IMR-90 (cell line): ENCODE data around the gene FOXL3. TPM values are rescaled to one million over a fixed set of nuclear protein-coding genes. Genes with fewer than 3 reads are reported as not detected.

Experiments
- ATAC-seq: fragments of 200-7000 bp; cut with Tn5 transposase; 2 replicates; pipeline ENCODE4 v1.9.1; 2020; ENCODE audit warnings: low read depth, mild to moderate bottlenecking, moderate library complexity
- BruUV-seq: library from RNA; stranded (reverse); fragments of 400-500 nt; replicated peaks from 2 replicates; lab custom pipeline; 2021; lab: Mats Ljungman, UMichigan
- CTCF ChIA-PET: fragments of 300-600 bp; formaldehyde crosslinking; extraction: SDS; loops from one replicate; lab custom pipeline; 2021; ENCODE audit warnings: antibody characterized with exemption; lab: Yijun Ruan, JAX
- POLR2A ChIA-PET: fragments of 300-600 bp; sonication (Branson Sonifier 250); formaldehyde crosslinking; loops from one replicate; lab custom pipeline; 2022; ENCODE audit warnings: antibody characterized with exemption; ENCODE audit not compliant: unreplicated experiment; lab: Charles Lee
- DNase-seq: peaks from one replicate; pipeline ENCODE4 v3.0.0; 2013
- H2AFZ ChIP-seq: replicated peaks from 2 replicates; pipeline ENCODE3; 2013; ENCODE audit warnings: low read length, mild to moderate bottlenecking; ENCODE audit not compliant: poor library complexity
- H2AK5ac ChIP-seq: 2 replicates; pipeline ENCODE4 v1.6.1; 2013; ENCODE audit warnings: low read depth, low read length, inconsistent platforms
- H2AK9ac ChIP-seq: replicated peaks from 2 replicates; pipeline ENCODE3; 2013; ENCODE audit warnings: mild to moderate bottlenecking, low read depth, low read length, moderate library complexity; ENCODE audit not compliant: poor library complexity
- H2BK120ac ChIP-seq: 2 replicates; pipeline ENCODE4 v1.6.1; 2013; ENCODE audit warnings: low read depth, low read length, inconsistent platforms
- H2BK15ac ChIP-seq: 3 replicates; pipeline ENCODE4 v1.6.1; 2013; ENCODE audit warnings: low read depth, low read length, inconsistent platforms
- H2BK20ac ChIP-seq: 2 replicates; pipeline ENCODE4 v1.6.1; 2013; ENCODE audit warnings: low read depth, mild to moderate bottlenecking, inconsistent platforms, low read length, moderate library complexity
- H2BK5ac ChIP-seq: 2 replicates; pipeline ENCODE4 v1.6.1; 2013; ENCODE audit warnings: mild to moderate bottlenecking, low read depth, low read length, inconsistent platforms; ENCODE audit not compliant: poor library complexity, severe bottlenecking
- H3K14ac ChIP-seq: replicated peaks from 2 replicates; pipeline ENCODE4 v1.6.1; 2013; ENCODE audit warnings: low read depth, low read length, inconsistent platforms
- H3K18ac ChIP-seq: 2 replicates; pipeline ENCODE4 v1.6.1; 2013; ENCODE audit warnings: low read depth, low read length, control low read depth
- H3K23ac ChIP-seq: 2 replicates; pipeline ENCODE4 v1.6.1; 2013; ENCODE audit warnings: low read depth, low read length, inconsistent platforms
- H3K27ac ChIP-seq: 2 replicates; pipeline ENCODE4 v1.5.1; 2013; ENCODE audit warnings: mild to moderate bottlenecking, control low read depth, low read length; ENCODE audit not compliant: insufficient read depth
- H3K27me3 ChIP-seq: 2 replicates; pipeline ENCODE4 v1.6.1; 2013; ENCODE audit warnings: low read length; ENCODE audit not compliant: control insufficient read depth, insufficient read depth
- H3K36me3 ChIP-seq: 2 replicates; pipeline ENCODE4 v1.6.1; 2013; ENCODE audit warnings: low read length, mixed read lengths; ENCODE audit not compliant: control insufficient read depth, insufficient read depth
- H3K4ac ChIP-seq: 2 replicates; pipeline ENCODE4 v1.6.1; 2013; ENCODE audit warnings: low read depth, low read length, inconsistent platforms
- H3K4me1 ChIP-seq: 2 replicates; pipeline ENCODE4 v1.6.1; 2013; ENCODE audit warnings: low read length, mixed read lengths; ENCODE audit not compliant: control insufficient read depth, insufficient read depth
- H3K4me2 ChIP-seq: 2 replicates; pipeline ENCODE4 v1.6.1; 2013; ENCODE audit warnings: low read depth, mild to moderate bottlenecking, control low read depth, low read length, moderate library complexity
- H3K4me3 ChIP-seq: 2 replicates; pipeline ENCODE4 v1.5.1; 2013; ENCODE audit warnings: low read depth, mild to moderate bottlenecking, control low read depth, low read length, moderate library complexity; ENCODE audit not compliant: insufficient read depth
- H3K56ac ChIP-seq: 2 replicates; pipeline ENCODE4 v1.6.1; 2013; ENCODE audit warnings: low read length, inconsistent platforms; ENCODE audit not compliant: insufficient read depth; ENCODE audit errors: extremely low read depth
- H3K79me1 ChIP-seq, 2 experiments: 2 replicates each; pipeline ENCODE4 v1.6.1; 2013; ENCODE audit warnings: low read length in 2 of 2, inconsistent platforms in 1 of 2, low read depth in 1 of 2
- H3K9ac ChIP-seq: 2 replicates; pipeline ENCODE4 v1.6.1; 2013; ENCODE audit warnings: low read depth, low read length, control low read depth
- H3K9me1 ChIP-seq: 2 replicates; pipeline ENCODE4 v1.6.1; 2013; ENCODE audit warnings: low read length, inconsistent platforms; ENCODE audit not compliant: insufficient read depth
- H3K9me3 ChIP-seq: 2 replicates; pipeline ENCODE4 v1.6.1; 2013; ENCODE audit warnings: low read length; ENCODE audit not compliant: control insufficient read depth, insufficient read depth
- H4K20me1 ChIP-seq: 2 replicates; pipeline ENCODE4 v1.6.1; 2013; ENCODE audit warnings: low read length, inconsistent platforms; ENCODE audit not compliant: insufficient read depth
- H4K5ac ChIP-seq: 2 replicates; pipeline ENCODE4 v1.6.1; 2013; ENCODE audit warnings: mild to moderate bottlenecking, low read depth, low read length, control low read depth
- H4K8ac ChIP-seq, 2 experiments: 2 replicates each; pipeline ENCODE4 v1.6.1; 2013; ENCODE audit warnings: low read depth in 2 of 2, low read length in 2 of 2, control low read depth in 1 of 2, inconsistent platforms in 1 of 2
- H4K91ac ChIP-seq: 2 replicates; pipeline ENCODE4 v1.6.1; 2013; ENCODE audit warnings: low read depth, low read length, inconsistent platforms; ENCODE audit not compliant: insufficient read depth
- BHLHE40 ChIP-seq: fragments of 150-350 bp; IDR thresholded peaks from 2 replicates; pipeline ENCODE4 v1.6.1; 2016; ENCODE audit warnings: mild to moderate bottlenecking, low read depth, low read length
- CEBPB ChIP-seq: IDR thresholded peaks from 2 replicates; pipeline ENCODE4 v1.6.1; 2012; ENCODE audit warnings: low read depth, low read length, improper control_type of control experiment
- CHD1 ChIP-seq: IDR thresholded peaks from 2 replicates; pipeline ENCODE4 v1.6.1; 2012; ENCODE audit warnings: low read depth, low read length, improper control_type of control experiment
- FOS ChIP-seq: fragments of 150-350 bp; IDR thresholded peaks from 2 replicates; pipeline ENCODE4 v1.6.1; 2016; ENCODE audit warnings: low read depth, low read length
- MAZ ChIP-seq: IDR thresholded peaks from 2 replicates; pipeline ENCODE4 v1.6.1; 2012; ENCODE audit warnings: low read depth, mild to moderate bottlenecking, low read length, improper control_type of control experiment, moderate library complexity, borderline replicate concordance
- MXI1 ChIP-seq: IDR thresholded peaks from 2 replicates; pipeline ENCODE4 v1.6.1; 2012; ENCODE audit warnings: low read depth, mild to moderate bottlenecking, low read length, moderate library complexity, borderline replicate concordance
- NFE2L2 ChIP-seq: fragments of 150-350 bp; IDR thresholded peaks from 2 replicates; pipeline ENCODE4 v1.6.1; 2016; ENCODE audit warnings: low read depth, mild to moderate bottlenecking, low read length
- RAD21 ChIP-seq: IDR thresholded peaks from 2 replicates; pipeline ENCODE4 v1.6.1; 2012; ENCODE audit warnings: low read length, improper control_type of control experiment
- RCOR1 ChIP-seq: IDR thresholded peaks from 2 replicates; pipeline ENCODE4 v1.6.1; 2012; ENCODE audit warnings: mild to moderate bottlenecking, low read length, improper control_type of control experiment; ENCODE audit not compliant: insufficient replicate concordance
- RFX5 ChIP-seq: IDR thresholded peaks from 2 replicates; pipeline ENCODE4 v1.8.0; 2012; ENCODE audit warnings: low read depth, mild to moderate bottlenecking, low read length, moderate library complexity
- SMC3 ChIP-seq: fragments of 150-350 bp; IDR thresholded peaks from 2 replicates; pipeline ENCODE4 v1.6.1; 2016; ENCODE audit warnings: low read depth, mild to moderate bottlenecking, antibody characterized with exemption, low read length, moderate library complexity
- WGBS, 2 experiments: methylation state at CpG; one replicate each; pipeline versions ENCODE4 v1.1.5 to v1.1.7; 2013; ENCODE audit warnings: missing lambda C conversion rate in 2 of 2; ENCODE audit not compliant: insufficient read length in 1 of 2; ENCODE audit errors: extremely low coverage in 2 of 2; 5-methylcytosine and 5-hydroxymethylcytosine counted together
- dilution Hi-C: fragments of 300-500 bp; cut with HindIII; formaldehyde crosslinking; loops from one replicate; pipeline ENCODE4 v1.14.3; 2018; ENCODE audit warnings: low sequenced_read_pairs; ENCODE audit not compliant: unreplicated experiment
- in situ Hi-C: fragments of 300-500 bp; cut with MboI; formaldehyde crosslinking; loops from 3 replicates; pipeline ENCODE4 v1.14.3; 2019; ENCODE audit warnings: low sequenced_read_pairs, inconsistent platforms, mixed read lengths
- intact Hi-C: fragments of 100-400 bp; cut with micrococcal nuclease; formaldehyde crosslinking; loops from 2 replicates; pipeline ENCODE4 v1.10.0; 2022
- polyA plus RNA-seq, 3 experiments: library from polyadenylated mRNA; depleted of rRNA; stranded (reverse); fragments of >200 nt; gene quantifications; 2 replicates each; pipeline ENCODE4 v1.2.3, GENCODE V29; 2012; ENCODE audit warnings: low replicate concordance in 1 of 3
- total RNA-seq: library from RNA; depleted of rRNA; stranded (reverse); fragments of >200 nt; gene quantifications from 2 replicates; pipeline ENCODE4 v1.2.3, GENCODE V29; 2012
- TF ChIP-seq, protein P1 (sequence below): fragments of 150-350 bp; IDR thresholded peaks from 2 replicates; pipeline ENCODE4 v1.6.1; 2016; ENCODE audit warnings: low read depth, mild to moderate bottlenecking, low read length, moderate library complexity, borderline replicate concordance
- TF ChIP-seq, protein P2 (sequence below): conservative IDR thresholded peaks from 2 replicates; pipeline ENCODE4 v1.5.1; 2012; ENCODE audit warnings: mild to moderate bottlenecking, low read depth, low read length, improper control_type of control experiment
- TF ChIP-seq, protein P3 (sequence below): fragments of 150-350 bp; IDR thresholded peaks from 2 replicates; pipeline ENCODE4 v1.6.1; 2017; ENCODE audit warnings: mild to moderate bottlenecking, antibody characterized with exemption, low read length, low read depth

FOXL3 gene
- total and polyA plus RNA-seq, 2 of the 4 experiments (the other 2 are of a cell fraction): not detected

DNA sequence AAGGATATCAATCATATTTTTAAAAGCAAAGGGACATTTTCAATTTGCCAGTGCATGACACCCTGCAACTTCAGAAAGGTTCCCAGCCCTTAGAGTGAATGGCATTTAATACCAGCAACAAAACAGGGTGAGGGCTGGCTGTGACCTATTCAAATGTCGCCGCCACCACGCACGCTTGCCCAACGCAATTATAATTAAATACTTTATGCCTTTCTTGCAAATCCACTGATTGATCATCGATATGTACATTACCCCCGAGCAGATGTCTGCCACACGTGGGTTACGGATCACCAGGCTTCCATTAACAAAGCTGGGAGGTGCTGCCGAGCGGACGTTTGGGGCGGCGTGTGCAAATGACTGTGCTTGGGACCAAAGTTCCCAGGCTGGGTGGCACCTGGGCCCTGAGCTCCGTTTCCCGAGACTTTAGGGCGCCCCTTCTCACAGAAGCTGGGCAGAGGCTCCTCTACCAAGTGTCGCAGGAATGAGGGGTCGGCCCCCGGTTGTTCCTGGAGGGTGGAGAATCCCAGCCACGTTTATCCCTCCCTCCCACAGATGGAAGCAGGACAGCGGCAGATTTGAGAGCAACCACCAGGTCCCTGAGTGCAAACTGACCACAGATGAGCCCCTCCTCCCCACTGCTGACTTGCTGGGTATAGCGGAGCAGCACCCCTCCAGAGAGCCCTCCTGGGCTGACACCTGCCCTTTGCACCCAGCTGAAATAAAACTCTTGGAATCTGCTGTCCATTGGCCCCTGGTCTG is 3.9 kb downstream of the FOXL3 start:
- dilution Hi-C loops: no loop called here
- Histone ChIP-seq H3K4me3 (no peak overlapping the region), H4K5ac (no peak overlapping the region), H2AK5ac (no peak overlapping the region), H3K36me3 (no peaks in the 10 kb centered on the region), H3K14ac (no peak overlapping the region), H3K79me1 (no peaks in the 10 kb centered on the region), H3K27me3 (peaks cover 74% of the 10 kb centered on the region), H4K91ac (no peak overlapping the region), H3K4me2 (no peak overlapping the region), H4K20me1 (no peaks in the 10 kb centered on the region), H2BK20ac (no peak overlapping the region), H3K9me3 (no peaks in the 10 kb centered on the region), H3K9ac (no peak overlapping the region), H3K18ac (no peak overlapping the region), H3K23ac (no peak overlapping the region), H2AK9ac (no peak overlapping the region), H2BK120ac (no peak overlapping the region), H3K9me1 (no peaks in the 10 kb centered on the region), H3K4me1 (no peaks in the 10 kb centered on the region), H4K8ac (no peak overlapping the region), H3K27ac (no peak overlapping the region), H2BK15ac (no peak overlapping the region), H3K56ac (no peak overlapping the region), H3K4ac (no peak overlapping the region), H2AFZ (no peak overlapping the region), H2BK5ac (no peak overlapping the region)
- ATAC-seq (no peak), DNase-seq (no peak)
- WGBS, 2 experiments: 49% methylated on average over 6 of the region's 23 CpGs; no CpG with 5 or more reads in 1 of the 2 experiments
- no TSS peak for BruUV-seq
- intact Hi-C loops: no loop called here
- ChIA-PET POLR2A (no interaction called here), CTCF (no interaction called here)
- in situ Hi-C loops: no loop called here
- TF ChIP-seq CHD1 (no peak), SMC3 (no peak), RFX5 (no peak), MXI1 (no peak), BHLHE40 (no peak), RCOR1 (no peak), MAZ (no peak), NFE2L2 (no peak), FOS (no peak), CEBPB (no peak), RAD21 (no peak)
- TF ChIP-seq, protein P1, sequence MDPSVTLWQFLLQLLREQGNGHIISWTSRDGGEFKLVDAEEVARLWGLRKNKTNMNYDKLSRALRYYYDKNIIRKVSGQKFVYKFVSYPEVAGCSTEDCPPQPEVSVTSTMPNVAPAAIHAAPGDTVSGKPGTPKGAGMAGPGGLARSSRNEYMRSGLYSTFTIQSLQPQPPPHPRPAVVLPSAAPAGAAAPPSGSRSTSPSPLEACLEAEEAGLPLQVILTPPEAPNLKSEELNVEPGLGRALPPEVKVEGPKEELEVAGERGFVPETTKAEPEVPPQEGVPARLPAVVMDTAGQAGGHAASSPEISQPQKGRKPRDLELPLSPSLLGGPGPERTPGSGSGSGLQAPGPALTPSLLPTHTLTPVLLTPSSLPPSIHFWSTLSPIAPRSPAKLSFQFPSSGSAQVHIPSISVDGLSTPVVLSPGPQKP: no peak
- TF ChIP-seq, protein P2, sequence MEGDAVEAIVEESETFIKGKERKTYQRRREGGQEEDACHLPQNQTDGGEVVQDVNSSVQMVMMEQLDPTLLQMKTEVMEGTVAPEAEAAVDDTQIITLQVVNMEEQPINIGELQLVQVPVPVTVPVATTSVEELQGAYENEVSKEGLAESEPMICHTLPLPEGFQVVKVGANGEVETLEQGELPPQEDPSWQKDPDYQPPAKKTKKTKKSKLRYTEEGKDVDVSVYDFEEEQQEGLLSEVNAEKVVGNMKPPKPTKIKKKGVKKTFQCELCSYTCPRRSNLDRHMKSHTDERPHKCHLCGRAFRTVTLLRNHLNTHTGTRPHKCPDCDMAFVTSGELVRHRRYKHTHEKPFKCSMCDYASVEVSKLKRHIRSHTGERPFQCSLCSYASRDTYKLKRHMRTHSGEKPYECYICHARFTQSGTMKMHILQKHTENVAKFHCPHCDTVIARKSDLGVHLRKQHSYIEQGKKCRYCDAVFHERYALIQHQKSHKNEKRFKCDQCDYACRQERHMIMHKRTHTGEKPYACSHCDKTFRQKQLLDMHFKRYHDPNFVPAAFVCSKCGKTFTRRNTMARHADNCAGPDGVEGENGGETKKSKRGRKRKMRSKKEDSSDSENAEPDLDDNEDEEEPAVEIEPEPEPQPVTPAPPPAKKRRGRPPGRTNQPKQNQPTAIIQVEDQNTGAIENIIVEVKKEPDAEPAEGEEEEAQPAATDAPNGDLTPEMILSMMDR: no peak
- TF ChIP-seq, protein P3, sequence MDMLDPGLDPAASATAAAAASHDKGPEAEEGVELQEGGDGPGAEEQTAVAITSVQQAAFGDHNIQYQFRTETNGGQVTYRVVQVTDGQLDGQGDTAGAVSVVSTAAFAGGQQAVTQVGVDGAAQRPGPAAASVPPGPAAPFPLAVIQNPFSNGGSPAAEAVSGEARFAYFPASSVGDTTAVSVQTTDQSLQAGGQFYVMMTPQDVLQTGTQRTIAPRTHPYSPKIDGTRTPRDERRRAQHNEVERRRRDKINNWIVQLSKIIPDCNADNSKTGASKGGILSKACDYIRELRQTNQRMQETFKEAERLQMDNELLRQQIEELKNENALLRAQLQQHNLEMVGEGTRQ: no peak
